ENCODE results near the gene TNXB.
"Not testable (repeated sequence)": the region's sequence is repeated elsewhere in the genome, so short reads cannot be mapped to it uniquely, and the experiment has no call there.

TNXB gene

DNA sequence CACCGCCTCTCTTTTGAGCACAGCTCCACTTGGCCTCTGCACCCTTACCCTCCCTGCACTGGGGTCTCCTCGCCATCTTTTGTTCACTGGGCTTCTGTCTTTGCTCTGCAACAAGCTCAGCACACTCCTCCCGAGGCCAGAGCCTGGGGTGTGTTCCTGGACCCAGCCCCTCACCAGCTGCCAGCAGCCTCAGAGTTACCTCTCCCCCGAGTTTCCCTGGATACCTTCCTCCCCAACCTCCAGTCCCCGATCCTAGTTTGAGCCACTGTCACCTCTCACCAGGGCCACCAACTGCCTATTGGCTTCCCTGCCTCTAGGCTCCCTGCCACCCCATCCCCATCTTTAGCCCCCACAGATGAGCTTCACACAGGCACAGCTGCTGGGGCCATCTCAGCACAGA is 58.6 kb downstream of the TNXB start:
- Histone ChIP-seq H3K27ac (no peak overlapping the region), H3K9me3 (no peaks in the 10 kb centered on the region), H3K4me2 (no peak overlapping the region), H3K9ac (no peak overlapping the region), H3K36me3 (no peaks in the 10 kb centered on the region), H3K27me3 (no peaks in the 10 kb centered on the region), H4K20me1 (no peaks in the 10 kb centered on the region), H3K4me3 (no peak overlapping the region), H3K4me1 (peaks cover 32% of the 10 kb centered on the region)
- no peak for TF ChIP-seq Cebpa-rat (IDR thresholded peaks at IDR 0.05)

DNA sequence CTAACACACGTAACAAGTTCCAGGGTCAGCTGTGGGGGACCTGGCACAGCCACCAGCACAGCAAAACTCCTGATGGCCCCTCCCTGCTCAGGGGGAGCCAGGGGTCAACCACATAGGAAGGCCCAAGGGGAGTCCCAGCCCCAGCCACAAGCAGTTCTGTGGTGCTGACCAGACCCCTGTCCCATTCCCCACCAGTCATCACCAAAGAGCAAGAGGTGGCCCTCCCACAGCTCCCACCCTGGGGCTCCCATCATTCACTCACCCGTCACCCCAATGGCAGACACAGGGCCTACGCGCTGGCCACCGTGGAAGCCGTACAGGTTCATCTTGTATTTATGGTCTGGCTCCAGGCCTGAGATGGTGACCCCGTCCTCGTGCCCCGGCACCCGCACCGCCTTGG is 59.4 kb downstream of the TNXB start:
- not testable (repeated sequence) for H3K9me3 ChIP-seq, H3K9ac ChIP-seq, H4K20me1 ChIP-seq, H3K36me3 ChIP-seq, H3K27ac ChIP-seq, H3K27me3 ChIP-seq, H3K4me3 ChIP-seq, H3K4me2 ChIP-seq
- H3K4me1 ChIP-seq: peaks cover 32% of the 10 kb centered on the region

DNA sequence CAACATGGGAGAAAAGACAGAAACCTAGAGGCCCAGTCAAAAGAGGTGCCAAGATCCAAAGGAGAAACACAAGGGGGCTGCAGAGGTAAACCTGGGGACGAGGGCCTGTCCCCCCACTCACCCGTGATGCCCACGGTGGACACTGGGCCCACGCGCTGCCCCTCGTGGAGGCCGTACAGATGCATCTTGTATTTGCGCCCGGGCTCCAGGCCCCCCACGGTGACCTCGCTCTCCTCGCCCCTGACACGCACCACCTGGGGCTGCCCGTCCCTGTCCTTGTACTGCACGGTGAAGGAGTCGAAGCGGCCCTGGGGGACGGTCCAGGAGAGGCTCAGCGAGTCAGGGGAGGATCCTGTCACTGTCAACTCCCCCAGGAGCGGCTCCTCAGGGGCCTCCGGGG is 60.0 kb downstream of the TNXB start:
- peaks cover 32% of the 10 kb centered on the region for H3K4me1 ChIP-seq
- H3K27me3 ChIP-seq, H3K4me2 ChIP-seq, H3K9me3 ChIP-seq, H3K36me3 ChIP-seq, H3K4me3 ChIP-seq, H4K20me1 ChIP-seq, H3K9ac ChIP-seq, H3K27ac ChIP-seq: not testable (repeated sequence)

DNA sequence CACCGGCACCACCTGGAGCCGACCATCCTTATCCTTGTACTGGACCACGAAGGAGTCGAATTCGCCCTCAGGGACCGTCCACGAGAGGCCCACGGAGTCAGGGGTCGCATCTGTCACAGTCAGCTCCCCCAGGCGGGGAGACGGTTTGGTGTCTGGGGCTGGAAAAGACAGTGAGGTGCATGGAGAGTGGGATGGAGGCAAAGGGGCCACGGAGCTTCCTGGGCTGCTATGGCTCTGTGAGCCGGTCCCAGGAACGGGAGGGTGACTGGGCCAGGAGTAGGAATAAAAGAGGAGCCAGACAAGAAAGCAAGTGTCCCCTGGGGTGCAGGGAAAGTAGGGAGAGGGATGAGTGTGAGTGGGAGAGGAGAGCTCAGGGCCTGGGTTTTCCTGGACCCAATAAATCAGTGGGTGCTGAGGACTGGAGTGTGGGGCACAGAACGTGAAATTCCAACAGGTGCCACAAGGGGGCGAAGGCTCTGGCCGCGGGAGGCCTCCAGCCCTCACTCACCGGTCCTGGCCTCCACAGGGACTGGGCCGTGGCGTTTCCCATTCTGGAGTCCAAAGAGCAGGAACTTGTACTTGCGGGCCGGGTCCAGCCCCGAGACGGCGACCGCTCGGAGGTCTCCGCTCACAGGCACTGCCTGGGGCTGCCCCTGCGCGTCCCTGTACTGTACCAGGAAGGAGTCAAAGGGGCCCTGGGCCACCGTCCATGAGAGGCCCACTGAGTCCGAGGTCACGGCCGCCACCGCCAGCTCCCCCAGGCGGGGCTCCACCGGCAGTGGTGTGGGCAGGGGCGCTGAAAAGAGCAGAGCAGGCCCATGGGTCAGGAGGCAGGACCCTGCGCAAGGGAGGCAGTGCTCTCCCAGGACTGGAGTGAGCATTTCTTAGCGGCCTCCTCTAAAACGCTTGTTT is 61.0 kb downstream of the TNXB start:
- Histone ChIP-seq H4K20me1 (no peaks in the 10 kb centered on the region), H3K9me3 (no peaks in the 10 kb centered on the region), H3K4me1 (peaks cover 32% of the 10 kb centered on the region), H3K9ac (no peak overlapping the region), H3K36me3 (no peaks in the 10 kb centered on the region), H3K27ac (no peak overlapping the region), H3K27me3 (no peaks in the 10 kb centered on the region), H3K4me3 (no peak overlapping the region), H3K4me2 (peak overlapping the region; percentile 83)
- TF ChIP-seq Cebpa-rat (IDR thresholded peaks at IDR 0.05): no peak

DNA sequence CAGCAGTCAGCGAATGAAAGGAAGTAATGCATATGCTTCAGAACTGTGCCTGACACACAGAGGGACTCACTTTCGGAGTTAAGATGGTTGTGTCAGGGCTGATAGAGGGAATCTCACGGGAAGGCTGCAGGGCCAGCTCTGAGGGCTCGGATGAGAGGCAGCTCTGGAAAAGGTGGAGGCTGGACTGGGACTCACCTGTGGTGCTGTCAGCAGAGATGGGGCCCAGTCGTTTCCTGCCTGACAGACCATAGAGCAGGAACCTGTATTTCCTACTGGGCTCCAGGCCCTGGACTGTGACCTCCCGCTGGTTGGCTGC is 61.6 kb downstream of the TNXB start:
- no peak overlapping the region for H3K9ac ChIP-seq
- no peak overlapping the region for H3K4me3 ChIP-seq
- no peaks in the 10 kb centered on the region for H3K27me3 ChIP-seq
- no peaks in the 10 kb centered on the region for H3K36me3 ChIP-seq
- no peak overlapping the region for H3K27ac ChIP-seq
- peaks cover 26% of the 10 kb centered on the region for H3K4me1 ChIP-seq
- H3K4me2 ChIP-seq: peak overlapping the region; percentile 83
- no peaks in the 10 kb centered on the region for H3K9me3 ChIP-seq
- no peaks in the 10 kb centered on the region for H4K20me1 ChIP-seq
- TF ChIP-seq Cebpa-rat (IDR thresholded peaks at IDR 0.05): no peak

DNA sequence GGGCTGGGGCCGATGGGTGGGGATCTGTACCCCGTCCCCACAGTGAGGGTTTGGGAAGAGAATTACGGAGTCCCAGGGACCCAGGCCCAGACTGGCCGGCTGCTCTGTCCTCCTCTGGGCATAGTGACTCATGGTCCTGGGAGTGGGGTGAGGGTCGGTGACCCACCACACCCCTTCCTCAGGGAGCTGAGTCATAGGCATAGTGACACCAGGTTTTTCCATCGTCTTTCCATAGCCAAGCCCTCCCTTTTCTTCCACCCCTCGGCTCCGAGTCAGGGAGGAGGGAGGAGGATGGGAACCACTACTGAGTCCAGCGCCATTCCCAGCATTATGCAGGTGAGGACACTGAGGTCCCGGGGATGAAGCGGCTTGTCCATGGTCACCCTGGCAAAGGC is 62.1 kb downstream of the TNXB start:
- peak overlapping the region; percentile 43; the same call in 1 of the 2 replicates for H3K9ac ChIP-seq
- peak overlapping the region; percentile 37; the same call in 1 of the 2 replicates for H3K27ac ChIP-seq
- H3K4me1 ChIP-seq: peaks cover 25% of the 10 kb centered on the region
- H3K27me3 ChIP-seq: no peaks in the 10 kb centered on the region
- H3K9me3 ChIP-seq: no peaks in the 10 kb centered on the region
- H3K4me3 ChIP-seq: 0 out of 2 replicates have a peak overlapping the region, but pooled peaks have one; percentile 18
- no peaks in the 10 kb centered on the region for H4K20me1 ChIP-seq
- H3K4me2 ChIP-seq: peak overlapping the region; percentile 83
- no peaks in the 10 kb centered on the region for H3K36me3 ChIP-seq
- TF ChIP-seq Cebpa-rat (IDR thresholded peaks at IDR 0.05): no peak

DNA sequence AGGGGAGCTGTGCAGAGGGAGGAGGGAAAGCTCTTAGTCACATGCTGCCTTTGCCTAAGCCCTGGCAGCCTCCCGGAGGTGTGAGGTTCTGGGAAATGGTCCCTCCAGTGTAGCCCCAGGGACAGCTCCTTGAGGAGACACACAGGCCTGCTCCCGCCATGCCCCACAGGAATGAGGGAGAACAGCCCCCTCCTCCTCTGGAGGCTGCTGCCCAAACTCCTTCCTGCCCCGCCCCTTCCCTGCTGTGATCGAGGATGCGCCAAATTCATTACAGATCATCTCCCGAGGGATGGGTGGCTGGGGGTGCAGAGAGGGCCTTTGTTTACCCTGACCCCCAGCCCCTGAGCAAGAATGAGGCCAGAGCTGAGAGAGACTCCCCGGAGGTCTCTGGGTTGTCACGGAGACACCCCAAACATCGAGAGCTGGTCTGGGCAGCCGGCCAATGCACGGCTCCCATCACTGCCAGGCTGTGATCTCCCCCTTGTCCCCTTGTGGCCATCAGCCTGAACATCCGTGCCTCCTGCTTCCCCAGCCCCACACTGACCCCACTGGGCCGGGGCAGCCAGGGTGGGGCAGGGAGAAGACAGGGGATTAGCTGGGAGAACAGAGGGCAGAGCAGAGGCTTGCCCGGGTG is 62.6 kb downstream of the TNXB start:
- Histone ChIP-seq H3K4me1 (peaks cover 25% of the 10 kb centered on the region), H3K36me3 (no peaks in the 10 kb centered on the region), H3K9ac (peak overlapping the region; percentile 43; the same call in 1 of the 2 replicates), H3K27ac (peak overlapping the region; percentile 37; the same call in 1 of the 2 replicates), H4K20me1 (no peaks in the 10 kb centered on the region), H3K4me2 (peak overlapping the region; percentile 83), H3K4me3 (0 out of 2 replicates have a peak overlapping the region, but pooled peaks have one; percentile 18), H3K27me3 (no peaks in the 10 kb centered on the region), H3K9me3 (no peaks in the 10 kb centered on the region)
- TF ChIP-seq Cebpa-rat (IDR thresholded peaks at IDR 0.05): no peak

DNA sequence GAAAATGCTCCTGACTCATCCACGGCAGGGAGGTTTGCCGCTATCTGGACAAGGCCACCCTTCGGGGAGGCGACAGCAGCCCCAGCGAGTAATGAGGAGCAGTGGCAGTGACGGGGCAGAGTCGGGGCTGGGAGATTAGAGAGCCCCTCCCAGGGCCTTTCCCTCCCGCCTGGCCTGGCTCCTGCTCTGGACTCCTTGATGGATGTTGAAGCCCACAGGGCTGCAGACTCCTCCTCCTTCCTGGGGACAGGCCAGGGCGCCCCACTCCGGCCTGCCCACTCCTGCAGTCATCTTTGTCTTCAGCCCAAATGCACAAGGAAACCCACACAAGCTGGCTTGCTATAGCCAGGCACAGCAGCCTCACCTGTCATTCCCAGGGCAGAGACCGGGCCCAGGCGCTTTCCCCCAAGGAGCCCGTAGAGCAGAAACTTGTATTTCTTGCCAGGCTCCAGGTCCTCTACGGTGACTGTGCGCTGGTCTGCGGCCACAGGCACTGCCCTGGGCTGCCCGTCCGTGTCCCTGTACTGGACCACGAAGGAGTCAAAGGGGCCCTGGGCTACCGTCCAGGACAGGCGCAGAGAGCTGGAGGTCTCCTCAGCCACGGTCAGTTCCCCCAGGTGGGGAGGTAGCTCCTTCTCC is 63.2 kb downstream of the TNXB start:
- no peaks in the 10 kb centered on the region for H3K27me3 ChIP-seq
- no peak for TF ChIP-seq Cebpa-rat (IDR thresholded peaks at IDR 0.05)
- H3K36me3 ChIP-seq: no peaks in the 10 kb centered on the region
- no peaks in the 10 kb centered on the region for H4K20me1 ChIP-seq
- H3K9ac ChIP-seq: peak overlapping the region; percentile 43; the same call in 1 of the 2 replicates
- no peaks in the 10 kb centered on the region for H3K9me3 ChIP-seq
- 0 out of 2 replicates have a peak overlapping the region, but pooled peaks have one; percentile 18 for H3K4me3 ChIP-seq
- H3K4me1 ChIP-seq: peaks cover 25% of the 10 kb centered on the region
- H3K27ac ChIP-seq: peak overlapping the region; percentile 37; the same call in 1 of the 2 replicates
- peak overlapping the region; percentile 83 for H3K4me2 ChIP-seq

DNA sequence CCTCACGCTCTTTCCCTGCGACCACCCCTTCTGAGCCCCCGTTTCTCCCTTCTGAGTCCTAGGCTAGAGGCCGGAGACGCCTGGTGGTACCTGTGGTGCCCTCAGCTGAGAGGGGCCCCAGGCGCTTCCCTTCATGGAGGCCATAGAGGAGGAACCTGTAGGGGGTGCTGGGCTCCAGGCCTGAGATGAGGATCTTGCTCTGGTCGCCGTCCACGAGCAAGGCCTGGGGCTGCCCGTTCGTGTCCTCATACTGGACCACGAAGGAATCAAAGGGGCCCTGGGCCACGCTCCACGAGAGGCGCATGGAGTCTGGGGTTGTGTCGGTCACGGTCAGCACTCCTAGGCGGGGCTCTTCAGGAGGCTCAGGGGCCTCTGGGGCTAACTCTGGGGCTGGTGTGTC is 64.2 kb downstream of the TNXB start:
- H3K4me2 ChIP-seq, H3K9ac ChIP-seq, H4K20me1 ChIP-seq, H3K36me3 ChIP-seq, H3K4me3 ChIP-seq, H3K27me3 ChIP-seq, H3K9me3 ChIP-seq, H3K27ac ChIP-seq: not testable (repeated sequence)
- H3K4me1 ChIP-seq: peaks cover 25% of the 10 kb centered on the region

DNA sequence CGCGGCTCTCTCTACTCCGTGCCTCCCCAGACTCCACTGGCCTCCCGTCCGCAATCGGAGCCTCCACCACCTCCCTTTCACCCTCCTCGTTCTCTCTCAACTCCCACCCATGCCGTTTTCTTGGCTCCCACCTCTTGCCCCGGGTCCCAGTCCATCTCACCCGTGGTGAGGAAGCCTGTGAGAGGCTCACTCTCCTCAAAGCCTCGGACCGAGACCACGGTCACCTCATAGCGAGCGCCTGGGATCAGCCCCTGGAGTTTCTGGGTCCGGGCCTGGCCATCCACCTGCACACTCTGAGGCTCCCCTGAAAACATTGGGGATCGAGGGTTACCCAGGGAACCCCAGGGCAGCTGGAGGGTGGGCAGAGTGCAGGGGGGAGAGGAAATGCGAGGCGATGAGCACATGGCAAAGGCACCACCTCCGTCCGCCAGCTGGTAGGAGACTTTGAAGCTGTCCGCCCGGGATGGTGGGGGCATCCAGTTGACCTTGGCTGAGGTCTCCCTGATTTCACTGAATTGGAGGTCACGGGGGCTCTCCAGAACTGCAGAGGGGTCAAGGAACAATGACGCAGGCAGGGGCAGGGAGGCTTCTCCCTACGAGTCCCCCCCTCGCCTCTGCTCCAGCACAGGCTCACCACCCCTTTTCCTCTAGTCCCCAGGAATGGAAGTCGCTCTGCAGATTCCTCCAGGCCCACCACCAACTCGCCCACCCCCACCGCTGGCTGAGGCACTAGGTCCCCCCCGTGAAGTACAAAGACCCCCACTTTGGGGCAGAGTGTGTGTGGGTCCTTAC is 65.4 kb downstream of the TNXB start:
- H4K20me1 ChIP-seq, H3K4me3 ChIP-seq, H3K27ac ChIP-seq, H3K4me2 ChIP-seq, H3K9ac ChIP-seq, H3K27me3 ChIP-seq, H3K36me3 ChIP-seq, H3K9me3 ChIP-seq: not testable (repeated sequence)
- peaks cover 25% of the 10 kb centered on the region for H3K4me1 ChIP-seq

DNA sequence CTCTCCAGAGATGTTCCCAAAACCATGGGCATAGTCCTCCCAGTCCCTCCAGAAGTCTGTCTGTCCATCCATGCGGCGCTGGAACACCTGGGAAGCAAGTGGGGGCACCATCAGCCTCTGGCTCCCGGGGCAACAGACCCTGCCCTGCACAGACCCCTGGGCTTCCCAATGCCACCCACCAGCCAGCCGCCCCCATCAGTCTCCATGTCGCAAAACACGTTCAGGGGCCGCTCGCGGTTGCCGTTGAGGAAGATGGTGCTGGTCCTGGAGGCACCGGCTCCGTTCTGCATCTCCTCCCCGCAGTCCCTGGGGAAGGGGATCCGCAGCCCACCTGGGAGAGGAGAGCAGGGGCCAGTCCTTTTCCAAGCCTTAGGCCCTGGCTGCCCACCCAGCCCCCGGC is 66.9 kb downstream of the TNXB start:
- not testable (repeated sequence) for H4K20me1 ChIP-seq, H3K27me3 ChIP-seq, H3K36me3 ChIP-seq, H3K27ac ChIP-seq, H3K9ac ChIP-seq, H3K4me3 ChIP-seq, H3K4me2 ChIP-seq, H3K9me3 ChIP-seq
- H3K4me1 ChIP-seq: peaks cover 16% of the 10 kb centered on the region

DNA sequence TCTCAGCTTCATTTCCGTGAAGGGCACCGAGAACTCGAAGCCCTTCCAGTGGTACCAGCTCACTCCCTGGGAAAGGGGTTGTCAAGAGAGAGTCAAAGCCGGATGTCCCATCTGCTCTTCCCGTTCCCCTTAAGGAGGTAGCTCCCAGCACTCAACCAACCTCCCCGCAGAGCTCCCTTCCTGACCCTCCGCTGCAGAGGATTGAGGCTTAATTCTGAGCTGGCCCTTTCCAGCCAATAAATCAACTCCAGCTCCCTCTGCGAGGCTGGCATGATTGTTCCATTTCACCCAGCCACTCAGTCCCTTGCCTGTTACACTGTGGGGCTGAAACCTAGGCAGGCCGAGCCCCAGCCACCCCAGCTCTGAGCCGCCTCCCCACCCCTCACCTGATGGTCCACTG is 67.8 kb downstream of the TNXB start:
- H3K4me3 ChIP-seq, H3K4me2 ChIP-seq, H3K27ac ChIP-seq, H3K27me3 ChIP-seq, H3K9me3 ChIP-seq, H4K20me1 ChIP-seq, H3K36me3 ChIP-seq, H3K4me1 ChIP-seq, H3K9ac ChIP-seq: not testable (repeated sequence)

DNA sequence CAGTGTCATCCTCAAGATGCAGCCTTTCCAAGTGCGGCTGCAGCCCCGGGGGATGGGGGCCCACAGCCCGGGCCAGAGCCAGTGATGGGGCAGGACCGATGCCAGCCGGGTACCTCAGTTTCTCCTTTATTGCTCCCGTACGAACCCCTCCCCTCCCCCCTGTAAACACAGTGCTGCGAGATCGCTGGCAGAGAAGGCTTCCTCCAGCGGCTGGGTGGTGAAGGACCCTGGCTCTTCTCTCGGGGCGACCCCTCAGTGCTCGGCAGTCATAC is 68.2 kb downstream of the TNXB start:
- H3K4me3 ChIP-seq, H3K27me3 ChIP-seq, H4K20me1 ChIP-seq, H3K4me1 ChIP-seq, H3K9me3 ChIP-seq, H3K27ac ChIP-seq, H3K9ac ChIP-seq, H3K36me3 ChIP-seq, H3K4me2 ChIP-seq: not testable (repeated sequence)

Measured in BLaER1 (cell line).